Measurements from ENCODE around the gene LARP1. TPM values are rescaled to one million over a fixed set of nuclear protein-coding genes. Genes with fewer than 3 reads are reported as not detected.
"Not testable (repeated sequence)": the region's sequence is repeated elsewhere in the genome, so short reads cannot be mapped to it uniquely, and the experiment has no call there.

Gene LARP1
- total and polyA plus RNA-seq, 2 experiments from 2014 or later: 133 to 302 TPM

DNA sequence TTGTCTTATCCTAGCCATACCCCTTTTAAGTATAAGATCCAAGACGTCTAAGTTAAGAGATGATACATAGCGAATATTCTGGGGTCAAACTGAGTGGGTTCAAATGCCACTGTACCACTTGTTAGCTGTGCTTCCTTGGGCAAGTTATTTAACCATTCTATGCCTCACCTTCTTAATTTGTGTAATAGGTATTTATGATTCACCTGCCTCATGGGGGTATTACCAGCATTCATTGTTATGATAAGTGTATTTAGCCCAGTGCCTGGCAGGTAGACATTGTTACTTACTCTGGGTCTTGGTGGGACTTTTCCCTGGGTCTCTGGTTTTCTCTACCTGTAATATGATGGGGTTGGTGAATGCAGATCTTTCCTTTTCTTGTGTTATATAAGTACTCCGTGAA lies 3.8 kb downstream of the LARP1 start:
- Mint-ChIP-seq H3K36me3 (ENCODE audit: low read depth) (peaks cover 11% of the 10 kb centered on the region), H3K4me1 (peaks cover 53% of the 10 kb centered on the region), H3K27ac (peak overlapping the region; percentile 25; the same call in 1 of the 2 replicates), H3K4me3 (peak overlapping the region; percentile 98), H3K27me3 (ENCODE audit: insufficient read depth, low read depth, poor library complexity) (peaks cover 12% of the 10 kb centered on the region), H3K9me3 (peaks cover 4% of the 10 kb centered on the region; the same call in 2 of the 3 replicates)
- ATAC-seq (peak; percentile 2; the same call in 2 of the 3 replicates), DNase-seq (ENCODE audit: low spot score) (no peak)
- H3K27me3 ChIP-seq (ENCODE audit: insufficient read depth): no peaks in the 10 kb centered on the region
- TF ChIP-seq NANOG (IDR thresholded peaks at IDR 0.05; ENCODE audit: borderline replicate concordance): no peak
- TF ChIP-seq ZNF331 (CRISPR knock-in tag; IDR thresholded peaks at IDR 0.05; ENCODE audit: low read depth): no peak
- TF ChIP-seq POLR2AphosphoS5 (IDR thresholded peaks at IDR 0.05; ENCODE audit: low read depth): no peak
- TF ChIP-seq JUNB (IDR thresholded peaks at IDR 0.05; ENCODE audit: unreplicated experiment): no peak
- no peak for TF ChIP-seq ZNF114 (CRISPR knock-in tag; IDR thresholded peaks at IDR 0.05)
- no peak for TF ChIP-seq CREB1 (CRISPR knock-in tag; IDR thresholded peaks at IDR 0.05; ENCODE audit: low read depth)
- TF ChIP-seq, protein P1, sequence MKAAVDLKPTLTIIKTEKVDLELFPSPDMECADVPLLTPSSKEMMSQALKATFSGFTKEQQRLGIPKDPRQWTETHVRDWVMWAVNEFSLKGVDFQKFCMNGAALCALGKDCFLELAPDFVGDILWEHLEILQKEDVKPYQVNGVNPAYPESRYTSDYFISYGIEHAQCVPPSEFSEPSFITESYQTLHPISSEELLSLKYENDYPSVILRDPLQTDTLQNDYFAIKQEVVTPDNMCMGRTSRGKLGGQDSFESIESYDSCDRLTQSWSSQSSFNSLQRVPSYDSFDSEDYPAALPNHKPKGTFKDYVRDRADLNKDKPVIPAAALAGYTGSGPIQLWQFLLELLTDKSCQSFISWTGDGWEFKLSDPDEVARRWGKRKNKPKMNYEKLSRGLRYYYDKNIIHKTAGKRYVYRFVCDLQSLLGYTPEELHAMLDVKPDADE (IDR thresholded peaks at IDR 0.05): no peak
- TF ChIP-seq STAT1 (IDR thresholded peaks at IDR 0.05; ENCODE audit: unreplicated experiment): no peak
- no peak for TF ChIP-seq REST (IDR thresholded peaks at IDR 0.05; ENCODE audit: unreplicated experiment)
- no peak for TF ChIP-seq EZH2 (IDR thresholded peaks at IDR 0.05; ENCODE audit: low read depth, unreplicated experiment)
- TF ChIP-seq, protein P2, sequence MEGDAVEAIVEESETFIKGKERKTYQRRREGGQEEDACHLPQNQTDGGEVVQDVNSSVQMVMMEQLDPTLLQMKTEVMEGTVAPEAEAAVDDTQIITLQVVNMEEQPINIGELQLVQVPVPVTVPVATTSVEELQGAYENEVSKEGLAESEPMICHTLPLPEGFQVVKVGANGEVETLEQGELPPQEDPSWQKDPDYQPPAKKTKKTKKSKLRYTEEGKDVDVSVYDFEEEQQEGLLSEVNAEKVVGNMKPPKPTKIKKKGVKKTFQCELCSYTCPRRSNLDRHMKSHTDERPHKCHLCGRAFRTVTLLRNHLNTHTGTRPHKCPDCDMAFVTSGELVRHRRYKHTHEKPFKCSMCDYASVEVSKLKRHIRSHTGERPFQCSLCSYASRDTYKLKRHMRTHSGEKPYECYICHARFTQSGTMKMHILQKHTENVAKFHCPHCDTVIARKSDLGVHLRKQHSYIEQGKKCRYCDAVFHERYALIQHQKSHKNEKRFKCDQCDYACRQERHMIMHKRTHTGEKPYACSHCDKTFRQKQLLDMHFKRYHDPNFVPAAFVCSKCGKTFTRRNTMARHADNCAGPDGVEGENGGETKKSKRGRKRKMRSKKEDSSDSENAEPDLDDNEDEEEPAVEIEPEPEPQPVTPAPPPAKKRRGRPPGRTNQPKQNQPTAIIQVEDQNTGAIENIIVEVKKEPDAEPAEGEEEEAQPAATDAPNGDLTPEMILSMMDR (conservative IDR thresholded peaks at IDR 0.05; ENCODE audit: low read depth in 2 of 2): no peak
- peaks cover 4% of the 10 kb centered on the region for H3F3A ChIP-seq (replicated peaks; ENCODE audit: low read depth)
- no peak overlapping the region for H2AFZ ChIP-seq
- H3K79me2 ChIP-seq (replicated peaks; ENCODE audit: insufficient read depth): peaks cover 85% of the 10 kb centered on the region
- H3K36me3 ChIP-seq (ENCODE audit: insufficient read depth): no peaks in the 10 kb centered on the region
- H3K4me3 ChIP-seq: peak overlapping the region; percentile 82
- H3K27ac ChIP-seq (ENCODE audit: low read depth): peak overlapping the region; percentile 94; the same call in 1 of the 2 replicates
- H3K9me2 ChIP-seq (ENCODE audit: insufficient read depth): no peaks in the 10 kb centered on the region
- peaks cover 53% of the 10 kb centered on the region for H3K4me1 ChIP-seq (ENCODE audit: insufficient read depth)
- H3K4me2 ChIP-seq: peak overlapping the region; percentile 98
- H4K20me1 ChIP-seq (replicated peaks; ENCODE audit: insufficient read depth): peaks cover 58% of the 10 kb centered on the region

DNA sequence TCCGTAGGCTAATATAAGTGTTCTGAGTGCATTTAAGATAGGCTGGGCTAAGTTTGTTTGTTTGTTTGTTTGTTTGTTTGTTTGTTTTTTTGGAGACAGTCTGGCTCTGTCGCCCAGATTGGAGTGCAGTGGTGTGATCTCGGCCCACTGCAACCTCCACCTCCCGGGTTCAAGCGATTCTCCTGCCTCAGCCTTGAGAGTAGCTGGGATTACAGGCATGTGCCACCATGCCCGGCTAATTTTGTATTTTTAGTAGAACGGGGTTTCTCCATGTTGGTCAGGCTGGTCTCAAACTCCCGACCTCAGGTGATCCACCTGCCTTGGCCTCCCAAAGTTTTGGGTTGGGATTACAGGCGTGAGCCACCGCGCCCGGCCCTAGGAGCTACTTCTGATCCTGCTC lies 4.7 kb downstream of the LARP1 start:
- Histone ChIP-seq H3K27ac (ENCODE audit: low read depth) (peak overlapping the region; percentile 1; the same call in 1 of the 2 replicates), H3K4me2 (peak overlapping the region; percentile 98), H4K20me1 (replicated peaks; ENCODE audit: insufficient read depth) (peaks cover 67% of the 10 kb centered on the region), H3K4me1 (ENCODE audit: insufficient read depth) (peaks cover 50% of the 10 kb centered on the region), H3K79me2 (replicated peaks; ENCODE audit: insufficient read depth) (peaks cover 94% of the 10 kb centered on the region), H3K4me3 (peak overlapping the region; percentile 82)
- H3F3A ChIP-seq (replicated peaks; ENCODE audit: low read depth); H3K27me3 ChIP-seq (ENCODE audit: insufficient read depth); H3K36me3 ChIP-seq (ENCODE audit: insufficient read depth); H3K9me3 Mint-ChIP-seq; H3K9me2 ChIP-seq (ENCODE audit: insufficient read depth); ATAC-seq; H2AFZ ChIP-seq; H3K27ac Mint-ChIP-seq; DNase-seq (ENCODE audit: low spot score): not testable (repeated sequence)
- Mint-ChIP-seq H3K36me3 (ENCODE audit: low read depth) (peaks cover 13% of the 10 kb centered on the region), H3K4me3 (peak overlapping the region; percentile 98), H3K27me3 (ENCODE audit: insufficient read depth, low read depth, poor library complexity) (peaks cover 11% of the 10 kb centered on the region), H3K4me1 (peaks cover 49% of the 10 kb centered on the region)

Data from GM23338 (cell line).